Testis (tissue), 3 donors: Measurements from ENCODE around the gene ZSCAN20. TPM values are rescaled to one million over a fixed set of nuclear protein-coding genes. Genes with fewer than 3 reads are reported as not detected.

Experiments used
- DNase-seq: peaks from one replicate; pipeline ENCODE4 v3.0.0-alpha.2; 2019
- H3K27ac ChIP-seq, 2 donors: fragments of 200-600 bp; sonication (generic); one replicate each; pipeline ENCODE4 v1.5.1; 2019
- H3K27me3 ChIP-seq: fragments of 200-600 bp; sonication (generic); one replicate; pipeline ENCODE4 v1.5.1; 2019
- H3K36me3 ChIP-seq: fragments of 200-600 bp; sonication (generic); one replicate; pipeline ENCODE4 v1.5.1; 2017; ENCODE audit warnings: low read depth; ENCODE audit errors: missing control alignments
- H3K4me1 ChIP-seq: fragments of 200-600 bp; sonication (generic); one replicate; pipeline ENCODE4 v1.5.1; 2019
- H3K4me3 ChIP-seq, 2 donors: fragments of 200-600 bp; sonication (generic); one replicate each; pipeline ENCODE4 v1.5.1; 2017 to 2019
- H3K9me3 ChIP-seq: fragments of 200-600 bp; sonication (generic); one replicate; pipeline ENCODE4 v1.5.1; 2017
- CTCF ChIP-seq, 3 experiments: fragments of 450-650 bp in 2 of 3; fragments of 200-600 bp in 1 of 3; sonication (generic) in 1 of 3; IDR thresholded peaks; one replicate each; pipeline ENCODE4 v1.5.1; 2016 to 2019; ENCODE audit warnings: antibody characterized with exemption in 3 of 3, mild to moderate bottlenecking in 2 of 3, moderate library complexity in 1 of 3
- POLR2A ChIP-seq: fragments of 450-650 bp; IDR thresholded peaks from one replicate; pipeline ENCODE4 v1.6.1; 2017; ENCODE audit warnings: antibody characterized with exemption, mild to moderate bottlenecking, moderate library complexity
- WGBS, 2 donors: methylation state at CpG; one replicate each; pipeline ENCODE4 v1.1.5; 2018; 5-methylcytosine and 5-hydroxymethylcytosine counted together
- intact Hi-C: fragments of 100-400 bp; cut with DNase I; formaldehyde crosslinking; loops from one replicate; pipeline ENCODE4 v1.15.1; 2023; ENCODE audit warnings: low total_unique reads
- polyA plus RNA-seq: library from polyadenylated mRNA; stranded (reverse); fragments of 350-450 nt; fragmentation: Illumina TruSeq; extraction: RNeasy Lipid Tissue Mini Kit (QIAGEN cat#74804); gene quantifications from one replicate; pipeline ENCODE4 v1.2.3, GENCODE V29; 2014; ENCODE audit warnings: low read depth, low replicate concordance; ENCODE audit not compliant: insufficient read depth
- total RNA-seq, 2 donors: library from RNA; depleted of rRNA; stranded (reverse); fragments of >200 nt; gene quantifications; one replicate each; pipeline ENCODE4 v1.2.3, GENCODE V29; 2016

Gene ZSCAN20
- total and polyA plus RNA-seq, 3 donors from 2014 or later = 4.5 to 10.1 (median 9.8) TPM

- no peak for TF ChIP-seq CTCF (IDR thresholded peaks at IDR 0.05)
- TF ChIP-seq POLR2A = no peak
- no peak for DNase-seq
- Histone ChIP-seq H3K4me3 (no peak overlapping the region), H3K27me3 (no peaks in the 10 kb centered on the region), H3K4me1 (peaks cover 15% of the 10 kb centered on the region), H3K27ac (no peak overlapping the region), H3K36me3 (no peaks in the 10 kb centered on the region), H3K9me3 (no peaks in the 10 kb centered on the region)
- intact Hi-C loops = no loop called here
- whole genome bisulfite sequencing, 2 donors = 75 to 76% methylated on average over 8 of the region's 8 CpGs
These were observed 44.6 kb downstream of the ZSCAN20 start for GRCh38 chr1:33516891-33517567.

- H3K27me3 ChIP-seq = no peaks in the 10 kb centered on the region
- no peak overlapping the region for H3K27ac ChIP-seq
- intact Hi-C loops = no loop called here
- no peak overlapping the region for H3K4me3 ChIP-seq
- H3K9me3 ChIP-seq = no peaks in the 10 kb centered on the region
- DNase-seq = peak; percentile 65
- no peak for TF ChIP-seq CTCF (IDR thresholded peaks at IDR 0.05)
- TF ChIP-seq POLR2A = no peak
- WGBS, 2 donors = 65 to 74% methylated on average over 8 to 12 of the region's 12 CpGs
- no peaks in the 10 kb centered on the region for H3K36me3 ChIP-seq
- peaks cover 15% of the 10 kb centered on the region for H3K4me1 ChIP-seq
These were observed 45.3 kb downstream of the ZSCAN20 start for GRCh38 chr1:33517596-33518250.

GRCh38 chr1:33519240-33519884, 46.9 kb downstream of the ZSCAN20 start:
- no peak for TF ChIP-seq POLR2A
- DNase-seq = no peak
- H3K9me3 ChIP-seq = no peaks in the 10 kb centered on the region
- H3K27me3 ChIP-seq = no peaks in the 10 kb centered on the region
- intact Hi-C loops = no loop called here
- no peak overlapping the region for H3K4me3 ChIP-seq
- no peaks in the 10 kb centered on the region for H3K36me3 ChIP-seq
- H3K27ac ChIP-seq = no peak overlapping the region
- peaks cover 15% of the 10 kb centered on the region for H3K4me1 ChIP-seq
- 93 to 97% methylated on average over 18 to 27 of the region's 27 CpGs for whole genome bisulfite sequencing, 2 donors

- TF ChIP-seq CTCF (IDR thresholded peaks at IDR 0.05) (no peak), POLR2A (no peak)
- no peak overlapping the region for H3K27ac ChIP-seq
- H3K9me3 ChIP-seq = no peaks in the 10 kb centered on the region
- intact Hi-C loops = no loop called here
- no peak overlapping the region for H3K4me3 ChIP-seq
- no peaks in the 10 kb centered on the region for H3K27me3 ChIP-seq
- no peak for DNase-seq
- 94% methylated on average over 3 of the region's 3 CpGs; no CpG with 5 or more reads in 1 of the 2 donors for WGBS, 2 donors
- H3K4me1 ChIP-seq = no peaks in the 10 kb centered on the region
- H3K36me3 ChIP-seq = no peaks in the 10 kb centered on the region
These were observed 52.1 kb downstream of the ZSCAN20 start for GRCh38 chr1:33524586-33524985.

GRCh38 chr1:33527934-33528333, 55.5 kb downstream of the ZSCAN20 start:
- Histone ChIP-seq H3K4me1 (no peaks in the 10 kb centered on the region), H3K4me3 (no peak overlapping the region), H3K27ac (no peak overlapping the region), H3K27me3 (no peaks in the 10 kb centered on the region), H3K9me3 (no peaks in the 10 kb centered on the region), H3K36me3 (no peaks in the 10 kb centered on the region)
- no peak for DNase-seq
- WGBS, 2 donors = 57 to 68% methylated on average over 4 of the region's 4 CpGs
- intact Hi-C loops = no loop called here
- no peak for TF ChIP-seq POLR2A
- no peak for TF ChIP-seq CTCF (IDR thresholded peaks at IDR 0.05)
